Astrocyte of the hippocampus (primary cell): ENCODE data around the gene HIP1R.
A peak's percentile ranks its signal among the peaks of the same experiment; 100 is the strongest.

Source experiments
- DNase-seq: peaks from one replicate; pipeline ENCODE4 v3.0.0; 2011; ENCODE audit warnings: low read depth, low spot score

The HIP1R gene

GRCh38 chr12:122830517-122831214 is 4.6 kb upstream of the HIP1R start:
- no peak for DNase-seq

- peak; percentile 75 for DNase-seq
These were observed 945 bp upstream of the HIP1R start for GRCh38 chr12:122834104-122834920.

DNA sequence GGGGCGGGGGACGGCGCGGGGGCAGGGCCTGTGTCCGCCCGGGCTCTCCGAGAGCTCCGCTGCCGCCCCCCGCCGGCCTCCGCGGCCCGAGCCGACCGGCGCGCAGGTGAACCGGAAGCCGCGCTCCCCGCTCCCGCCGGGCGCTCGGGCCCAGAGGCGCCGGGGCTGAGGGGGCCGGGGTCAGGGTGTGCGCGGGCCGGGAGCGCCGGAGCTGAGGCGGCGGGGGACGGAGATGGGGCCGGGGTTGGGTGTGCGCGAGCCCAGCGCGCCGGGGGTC is 431 bp downstream of the HIP1R start:
- no peak for DNase-seq

- peak; percentile 36 for DNase-seq
These were observed 1.0 kb downstream of the HIP1R start for GRCh38 chr12:122836027-122836921.

DNA sequence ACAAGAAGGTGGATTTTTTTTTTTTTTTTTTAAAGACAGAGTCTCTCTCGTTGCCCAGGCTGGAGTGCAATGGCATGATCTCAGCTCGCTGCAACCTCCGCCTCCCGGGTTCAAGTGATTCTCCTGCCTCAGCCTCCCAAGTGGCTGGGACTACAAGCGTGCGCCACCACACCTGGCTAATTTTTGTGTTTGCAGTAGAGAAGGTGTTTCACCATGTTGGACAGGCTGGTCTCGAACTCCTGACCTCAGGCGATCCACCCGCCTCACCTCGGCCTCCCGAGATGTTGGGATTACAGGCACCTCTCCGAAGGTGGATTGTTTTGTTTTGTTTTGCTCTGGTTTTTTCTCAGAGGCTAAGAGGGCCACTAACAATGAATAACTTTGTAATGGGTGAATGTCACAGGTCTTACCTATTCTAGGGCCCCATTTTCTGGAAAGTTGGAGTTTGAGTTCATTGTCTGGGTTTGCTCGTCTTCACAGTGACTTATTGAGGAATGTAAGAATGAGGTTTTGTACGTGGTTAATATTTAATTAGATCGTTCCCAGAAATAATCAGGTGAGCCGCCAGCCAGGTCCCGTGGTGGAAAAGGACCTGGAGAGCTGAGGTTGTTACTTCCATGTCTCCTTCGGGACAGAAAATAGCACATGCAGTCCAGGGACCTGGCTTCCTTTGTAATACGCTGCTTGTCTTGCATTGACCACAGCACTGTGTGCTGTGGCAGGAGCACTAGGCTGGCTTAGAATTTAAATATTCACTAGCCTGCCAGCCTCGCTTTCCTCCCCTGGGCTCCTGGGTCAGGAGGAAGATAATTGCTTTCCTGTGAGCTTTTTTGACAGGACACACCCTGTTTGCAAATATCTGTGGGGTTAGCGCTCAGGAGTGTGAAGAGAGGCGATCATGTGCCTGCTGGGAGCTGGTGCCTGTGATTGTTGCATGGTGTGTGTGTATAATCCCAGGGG is 2.3 kb downstream of the HIP1R start:
- no peak for DNase-seq

- no peak for DNase-seq
These were observed 3.6 kb downstream of the HIP1R start for GRCh38 chr12:122838841-122839240.

DNA sequence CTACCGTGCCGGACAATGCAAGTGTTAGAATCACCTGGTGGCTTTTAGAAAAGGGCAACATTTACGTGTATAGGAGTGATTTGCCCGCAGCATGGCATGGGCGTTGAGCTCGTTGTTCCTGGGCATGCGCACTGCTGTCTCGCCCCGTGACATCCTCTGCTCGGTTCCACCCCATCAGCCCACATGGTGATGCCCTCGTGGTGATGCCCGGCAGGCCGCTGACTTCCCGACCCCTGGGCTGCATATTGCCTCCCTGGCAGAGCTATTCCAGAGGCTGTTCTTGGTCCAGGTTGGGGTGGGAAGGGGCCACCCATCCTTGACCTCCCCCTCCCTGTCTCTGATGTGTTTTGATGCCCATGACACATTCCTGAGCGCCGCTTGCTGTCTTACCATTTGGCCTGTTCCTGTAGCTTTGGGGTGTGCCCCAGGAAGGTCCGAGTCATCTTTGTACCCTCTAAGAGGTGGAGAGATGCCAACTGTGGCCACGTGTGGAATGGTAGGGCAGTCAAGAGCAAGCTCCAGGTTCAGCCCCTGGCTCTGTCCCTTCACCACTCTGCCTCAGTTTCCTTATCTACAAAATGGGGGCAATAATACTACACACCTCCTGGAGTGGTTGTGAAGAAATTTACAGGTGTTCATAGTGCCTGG is 4.8 kb downstream of the HIP1R start:
- DNase-seq, result no peak

GRCh38 chr12:122840580-122841513 is 5.6 kb downstream of the HIP1R start:
- DNase-seq, result no peak

DNA sequence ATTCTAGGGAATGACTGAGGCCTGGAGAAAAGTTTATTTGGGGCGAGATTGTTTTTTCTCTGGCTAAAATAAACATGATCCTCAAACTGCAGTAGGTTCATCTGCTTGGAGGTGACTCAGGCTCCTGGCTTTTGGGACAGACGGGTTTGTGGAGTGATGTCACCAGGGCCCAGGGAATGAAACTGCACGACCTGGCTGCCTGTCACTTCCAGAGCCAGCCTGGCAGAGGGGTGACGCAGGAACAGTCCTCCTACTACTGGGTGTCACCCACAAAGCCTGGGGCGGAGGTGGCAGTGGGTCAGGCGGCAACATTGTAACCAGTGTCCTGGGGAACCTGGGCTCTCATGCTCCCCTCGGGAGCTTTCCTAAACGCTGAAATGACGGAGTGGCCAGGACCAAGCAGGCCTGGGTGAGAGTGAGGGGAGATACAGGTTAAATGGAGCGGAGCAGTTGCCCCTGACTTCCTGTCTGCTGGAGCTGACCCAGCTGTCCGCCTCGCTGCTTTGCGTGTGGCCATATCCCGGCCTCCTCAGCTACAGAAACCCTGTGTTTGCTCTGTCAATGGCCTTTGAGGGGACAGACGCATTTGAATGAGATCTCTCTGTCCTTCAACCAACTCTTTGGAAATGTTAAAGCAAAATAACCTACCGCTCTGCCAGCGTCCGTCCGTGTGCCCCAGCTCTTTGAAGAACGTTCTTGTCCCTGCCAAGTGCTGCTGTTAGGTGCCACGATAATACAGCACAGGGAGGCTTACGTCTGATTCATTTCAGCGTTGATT is 6.5 kb downstream of the HIP1R start:
- DNase-seq, result peak; percentile 70

- peak; percentile 34 for DNase-seq
These were observed 7.5 kb downstream of the HIP1R start for GRCh38 chr12:122842505-122843405.

DNA sequence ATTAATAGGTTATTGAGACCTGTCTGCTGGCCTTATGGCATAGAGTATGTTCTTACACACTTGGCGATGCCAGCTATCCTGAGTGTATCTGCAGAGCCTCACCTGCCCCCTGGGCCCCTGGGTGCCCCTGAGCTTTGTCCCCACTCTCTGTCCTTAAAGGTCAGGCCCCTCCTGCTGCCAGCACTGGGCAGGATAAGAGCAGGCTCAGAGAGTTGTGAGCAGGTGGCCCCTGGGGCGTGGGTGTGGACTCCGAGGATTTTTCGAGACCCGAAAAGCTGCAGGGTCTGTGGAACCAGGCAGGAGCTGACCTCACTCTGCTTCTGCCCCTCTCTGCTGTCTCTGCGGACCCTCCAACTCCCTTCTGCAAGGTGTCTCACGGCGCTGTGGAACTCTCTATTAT is 8.2 kb downstream of the HIP1R start:
- no peak for DNase-seq

DNA sequence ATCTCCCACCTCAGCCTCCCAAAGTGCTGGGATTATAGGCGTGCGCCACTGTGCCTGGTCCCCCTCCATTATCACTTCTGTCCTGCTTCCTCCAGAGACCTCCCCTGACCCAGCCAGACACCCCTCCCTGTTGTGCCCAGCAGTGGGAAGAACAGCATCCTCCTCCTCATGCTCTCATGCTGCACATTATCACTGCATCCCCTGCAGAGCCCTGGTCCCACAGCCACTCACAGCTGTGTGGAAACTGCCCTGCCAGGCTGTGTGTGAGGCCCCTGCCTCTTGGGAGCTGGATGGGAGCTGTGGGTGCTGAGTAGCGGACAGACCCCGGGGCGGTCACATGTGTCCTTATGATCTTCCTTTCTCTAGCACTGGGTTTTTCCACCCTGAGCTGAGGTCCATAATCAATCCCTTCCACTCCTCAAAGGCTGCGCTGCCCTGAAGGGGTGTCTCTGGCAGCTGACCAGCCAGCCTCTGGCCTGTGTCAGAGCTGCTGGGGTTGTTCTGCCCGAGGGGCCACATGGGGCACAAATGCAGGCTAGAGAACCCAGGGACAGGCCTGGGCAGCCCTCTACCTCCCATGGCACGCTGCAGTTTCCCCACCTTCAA is 9.2 kb downstream of the HIP1R start:
- no peak for DNase-seq

DNA sequence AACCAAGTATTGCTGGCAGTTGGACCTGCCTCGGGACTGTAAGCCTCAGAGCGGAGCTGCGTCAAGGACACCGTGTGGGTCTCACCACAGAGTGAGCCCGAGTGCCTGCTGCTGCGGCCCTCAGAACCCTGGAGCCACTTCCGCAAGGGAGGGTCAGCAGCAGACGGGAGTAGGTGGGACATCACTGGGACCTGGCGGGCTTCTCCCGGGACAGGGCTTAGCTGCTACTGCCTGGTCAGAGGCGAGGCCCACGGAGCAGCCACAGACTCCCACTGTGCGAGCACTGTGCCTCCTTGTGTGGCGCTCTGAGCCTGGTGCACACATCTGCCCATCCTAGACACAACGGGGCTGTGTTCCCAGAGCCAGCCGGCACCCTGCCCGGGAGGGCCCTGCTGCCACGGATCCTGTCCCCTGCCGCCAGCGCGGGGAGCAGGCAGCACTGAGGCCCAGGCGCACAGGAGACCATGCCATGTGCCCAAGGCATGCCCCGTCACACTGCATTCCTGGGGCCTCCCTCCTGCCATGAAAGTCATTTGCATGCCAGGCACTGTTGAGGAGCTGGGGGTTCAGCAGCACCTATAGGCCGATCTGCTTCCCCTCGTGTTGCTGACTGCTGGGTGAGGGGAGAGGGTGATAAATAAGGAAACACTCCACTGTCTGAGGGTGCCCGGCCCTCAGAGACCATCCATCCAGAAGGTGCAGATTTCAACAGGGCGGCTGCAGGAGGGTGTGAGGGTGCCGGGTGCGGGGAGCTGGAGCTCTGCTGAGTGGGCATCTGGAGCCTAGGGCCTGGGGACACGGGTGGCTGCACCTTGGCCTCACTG is 10.0 kb downstream of the HIP1R start:
- DNase-seq, result no peak

GRCh38 chr12:122845865-122846621 is 10.8 kb downstream of the HIP1R start:
- DNase-seq, result no peak

DNA sequence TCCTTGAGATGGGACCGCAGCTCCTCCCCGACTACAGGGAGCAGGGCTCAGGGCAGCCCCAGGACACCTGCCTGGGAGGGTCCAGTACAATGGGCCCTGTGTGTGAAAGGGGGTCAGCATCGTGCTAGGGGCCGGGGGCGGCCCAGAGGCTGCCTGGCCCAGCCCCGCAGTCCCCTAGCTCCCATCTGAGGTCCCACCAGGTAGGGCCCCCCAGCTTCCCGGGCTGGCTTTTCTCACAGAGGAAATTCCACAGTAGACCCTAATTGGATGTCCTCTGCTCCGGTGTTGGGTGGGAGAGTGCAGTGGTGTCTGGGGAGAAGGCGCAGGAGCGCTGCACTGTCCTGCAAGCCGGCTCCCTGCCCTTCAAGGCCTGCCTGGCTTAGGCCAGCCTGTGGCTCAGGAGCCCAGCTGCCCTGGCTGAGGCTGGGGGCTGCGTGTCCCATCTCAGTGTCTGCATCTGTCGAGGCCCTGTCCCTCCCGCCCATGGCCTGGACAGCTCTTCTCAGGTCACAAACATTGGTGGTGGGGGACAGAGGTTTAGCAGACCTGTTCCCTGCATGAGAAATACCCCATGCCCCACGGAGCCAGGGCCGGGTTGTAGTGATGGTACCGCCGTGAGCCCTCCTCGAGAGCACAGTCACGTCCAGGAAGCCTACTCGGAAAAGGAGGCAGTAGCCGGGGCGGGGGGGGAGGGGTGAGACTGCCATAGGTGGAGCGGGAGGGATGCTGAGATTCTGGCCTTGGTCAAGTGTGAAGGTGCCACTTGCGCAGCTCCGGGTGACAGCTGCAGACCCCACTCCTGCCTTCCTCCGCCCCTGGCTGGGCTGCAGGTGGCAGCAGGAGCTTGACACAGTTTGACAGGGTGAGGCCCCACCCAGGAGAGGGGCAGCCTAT is 11.6 kb downstream of the HIP1R start:
- no peak for DNase-seq
